Measurements from ENCODE around the gene ATXN1. TPM values are rescaled to one million over a fixed set of nuclear protein-coding genes. Genes with fewer than 3 reads are reported as not detected.

ATXN1 gene
- total RNA-seq, 1 experiment from 2014 or later, result 5.6 TPM

GRCh38 chr6:16475494-16475781 is 285.8 kb downstream of the ATXN1 start:
- Mint-ChIP-seq H3K27ac (no peak overlapping the region), H3K4me3 (no peak overlapping the region), H3K9me3 (no peaks in the 10 kb centered on the region), H3K27me3 (ENCODE audit: low read depth) (no peaks in the 10 kb centered on the region), H3K36me3 (ENCODE audit: insufficient read depth in 1 of 3, low read depth in 3 of 3) (peaks cover 0 to 2% (median 0%) of the 10 kb centered on the region in 3 experiments; a peak in 1 of 7 replicates), H3K4me1 (no peaks in the 10 kb centered on the region)
- Histone ChIP-seq H2BK20ac (ENCODE audit: low read depth, low read length, poor library complexity, severe bottlenecking) (no peak overlapping the region), H4K20me1 (ENCODE audit: control insufficient read depth, insufficient read depth, insufficient read length) (no peaks in the 10 kb centered on the region), H3T11ph (ENCODE audit: low read length) (no peak overlapping the region), H3K14ac (ENCODE audit: insufficient read depth, low read length) (no peak overlapping the region), H3K9ac (ENCODE audit: extremely low read depth, insufficient read length, low read length) (no peak overlapping the region), H3K79me1 (ENCODE audit: insufficient read depth, low read depth, low read length, poor library complexity, severe bottlenecking) (no peaks in the 10 kb centered on the region), H2BK15ac (ENCODE audit: low read depth, low read length) (no peak overlapping the region), H4K91ac (ENCODE audit: insufficient read length, low read depth, low read length) (no peak overlapping the region), H2AFZ (ENCODE audit: low read length) (no peak overlapping the region), H3K23ac (ENCODE audit: insufficient read length, low read depth, low read length) (no peak overlapping the region), H2AK5ac (ENCODE audit: insufficient read length, low read length) (no peak overlapping the region), H3K79me2 (ENCODE audit: insufficient read depth, low read length) (no peaks in the 10 kb centered on the region), H3K23me2 (ENCODE audit: insufficient read length, low read depth, low read length, poor library complexity, severe bottlenecking) (no peaks in the 10 kb centered on the region), H2BK120ac (ENCODE audit: low read depth, low read length, poor library complexity, severe bottlenecking) (no peak overlapping the region), H3K4me1 (ENCODE audit: insufficient read depth, low read length) (no peaks in the 10 kb centered on the region), H2BK12ac (ENCODE audit: insufficient read length, low read depth, low read length) (no peak overlapping the region), H3K27ac (ENCODE audit: insufficient read length, low read depth, low read length) (no peak overlapping the region), H4K8ac (replicated peaks; ENCODE audit: insufficient read length, low read depth, low read length) (no peak overlapping the region), H3K27me3 (ENCODE audit: insufficient read depth, low read length) (no peaks in the 10 kb centered on the region), H4K5ac (ENCODE audit: insufficient read length, low read depth, low read length) (no peak overlapping the region), H3K56ac (ENCODE audit: insufficient read length, low read depth, low read length) (no peak overlapping the region), H3K9me3 (ENCODE audit: control insufficient read depth, low read depth, low read length) (no peaks in the 10 kb centered on the region), H3K4ac (ENCODE audit: low read depth, low read length) (no peak overlapping the region), H2BK5ac (ENCODE audit: insufficient read length, low read length) (no peak overlapping the region), H3K4me2 (ENCODE audit: insufficient read depth, insufficient read length, low read length) (no peak overlapping the region), H3K18ac (ENCODE audit: insufficient read length, low read depth, low read length) (no peak overlapping the region)
- no peak for DNase-seq
- no CpG with 5 or more reads among the region's 1 CpG for WGBS (ENCODE audit: extremely low coverage, insufficient read length, low lambda C conversion rate)
- no peak for TF ChIP-seq CTCF (conservative IDR thresholded peaks at IDR 0.05)
